ENCODE data around the gene CRYBG2. TPM values are rescaled to one million over a fixed set of nuclear protein-coding genes. Genes with fewer than 3 reads are reported as not detected.

The CRYBG2 gene
- total and polyA plus RNA-seq, 4 experiments from 2014 or later = 0.27 to 6.7 (median 4.7) TPM

GRCh38 chr1:26364956-26365355 is 11.0 kb upstream of the CRYBG2 start:
- H3K4me1 Mint-ChIP-seq = peaks cover 26 to 74% (median 46%) of the 10 kb centered on the region in 4 donors
- Histone ChIP-seq H3K36me3 (ENCODE audit: insufficient read depth, low read length) (no peaks in the 10 kb centered on the region), H3K4me3 (ENCODE audit: low read length in 2 of 2) (no peak overlapping the region), H3K27ac (ENCODE audit: low read depth, low read length) (no peak overlapping the region), H3K27me3 (ENCODE audit: insufficient read depth, low read length) (no peaks in the 10 kb centered on the region), H3K9me3 (ENCODE audit: control insufficient read depth in 1 of 2, low read length in 2 of 2) (no peaks in the 10 kb centered on the region), H3K4me1 (ENCODE audit: insufficient read depth, low read length) (peaks cover 67% of the 10 kb centered on the region)
- peak overlapping the region in 1 of 7 donors; percentile 55 for H3K27ac Mint-ChIP-seq
- ChIA-PET POLR2A (ENCODE audit: partially characterized antibody) (interaction anchor here (0.6 to 9.3 kb wide), 13 partner anchors 12 to 238 kb away, joined by 3 to 174 read pairs (median 14); partner anchors contain the start of genes SH3BGRL3, UBXN11, ZNF593 and ZNF683), CTCF (ENCODE audit: partially characterized antibody) (interaction anchor here (0.7 to 15.0 kb wide), 22 partner anchors 11 to 191 kb away, joined by 3 to 307 read pairs (median 12); partner anchors contain the start of genes CD52, CEP85, CRYBG2 and SH3BGRL3)
- intact Hi-C loops (cut with micrococcal nuclease) = loop anchor here (1.0 kb wide), 1 partner anchor 126 kb away; no protein-coding TSS in a partner anchor
- no peak overlapping the region for H3K4me3 Mint-ChIP-seq
- H3K9me3 Mint-ChIP-seq = no peaks in the 10 kb centered on the region
- H3K36me3 Mint-ChIP-seq = no peaks in the 10 kb centered on the region
- no peaks in the 10 kb centered on the region for H3K27me3 Mint-ChIP-seq
- DNase-seq = no peak

GRCh38 chr1:26363549-26364448 is 9.9 kb upstream of the CRYBG2 start:
- Histone ChIP-seq H3K36me3 (ENCODE audit: insufficient read depth, low read length) (no peaks in the 10 kb centered on the region), H3K4me1 (ENCODE audit: insufficient read depth, low read length) (peaks cover 70% of the 10 kb centered on the region), H3K27me3 (ENCODE audit: insufficient read depth, low read length) (no peaks in the 10 kb centered on the region), H3K4me3 (ENCODE audit: low read length in 2 of 2) (no peak overlapping the region), H3K9me3 (ENCODE audit: control insufficient read depth in 1 of 2, low read length in 2 of 2) (no peaks in the 10 kb centered on the region), H3K27ac (ENCODE audit: low read depth, low read length) (no peak overlapping the region)
- intact Hi-C loops (cut with micrococcal nuclease) = loop anchor here (1.0 to 2.0 kb wide), 10 partner anchors 10 to 124 kb away; no protein-coding TSS in a partner anchor
- Mint-ChIP-seq H3K27ac (peak overlapping the region in 6 of 7 donors; percentile 27 to 88 (median 70)), H3K27me3 (no peaks in the 10 kb centered on the region), H3K9me3 (peaks cover 0 to 2% (median 0%) of the 10 kb centered on the region in 8 donors), H3K36me3 (no peaks in the 10 kb centered on the region), H3K4me1 (peaks cover 31 to 81% (median 52%) of the 10 kb centered on the region in 4 donors), H3K4me3 (peak overlapping the region in 6 of 8 donors; percentile 54 to 82 (median 64))
- CTCF ChIA-PET (ENCODE audit: partially characterized antibody) = interaction anchor here (0.6 to 15.0 kb wide), 36 partner anchors 10 to 459 kb away, joined by 3 to 307 read pairs (median 7); partner anchors contain the start of genes CD52, CEP85, CRYBG2 and SH3BGRL3
- POLR2A ChIA-PET (ENCODE audit: partially characterized antibody) = interaction anchor here (0.6 to 9.3 kb wide), 15 partner anchors 8 to 129 kb away, joined by 3 to 174 read pairs (median 4); partner anchors contain the start of genes CD52, SH3BGRL3, UBXN11 and ZNF683
- peak; percentile 78 to 84 (median 79) for DNase-seq

DNA sequence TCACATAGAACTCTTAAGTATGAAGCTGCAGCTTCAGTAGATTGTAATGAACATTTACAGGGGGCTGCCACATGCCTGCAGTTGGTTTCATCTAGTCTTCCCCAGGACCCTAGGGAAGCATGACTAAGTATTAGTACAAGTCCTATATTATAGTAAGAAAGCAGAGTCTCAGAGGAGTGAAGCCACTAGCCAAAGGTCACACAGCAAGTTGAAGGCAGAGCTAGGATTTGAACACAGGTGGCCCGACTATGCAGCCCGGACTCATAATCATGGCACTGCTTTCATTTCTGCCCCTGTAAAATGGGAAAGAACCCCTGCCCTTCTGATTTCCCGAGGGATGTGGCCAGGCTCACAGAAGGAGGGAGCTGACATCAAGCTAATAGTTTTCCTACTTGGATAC is 8.4 kb upstream of the CRYBG2 start:
- Mint-ChIP-seq H3K9me3 (peaks cover 0 to 2% (median 0%) of the 10 kb centered on the region in 8 donors), H3K4me1 (peaks cover 29 to 83% (median 52%) of the 10 kb centered on the region in 4 donors), H3K27ac (peak overlapping the region in 3 of 7 donors; percentile 7 to 70 (median 58)), H3K36me3 (no peaks in the 10 kb centered on the region), H3K27me3 (no peaks in the 10 kb centered on the region), H3K4me3 (peak overlapping the region in 5 of 8 donors; percentile 9 to 84 (median 55))
- no peaks in the 10 kb centered on the region for H3K9me3 ChIP-seq (ENCODE audit: control insufficient read depth in 1 of 2, low read length in 2 of 2)
- no peaks in the 10 kb centered on the region for H3K36me3 ChIP-seq (ENCODE audit: insufficient read depth, low read length)
- no peak overlapping the region for H3K4me3 ChIP-seq (ENCODE audit: low read length in 2 of 2)
- no peak for DNase-seq
- peaks cover 68% of the 10 kb centered on the region for H3K4me1 ChIP-seq (ENCODE audit: insufficient read depth, low read length)
- intact Hi-C loops (cut with micrococcal nuclease) = loop anchor here (2.0 kb wide), 1 partner anchor 42 kb away; no protein-coding TSS in a partner anchor
- ChIA-PET CTCF (ENCODE audit: partially characterized antibody) (interaction anchor here (0.7 to 15.0 kb wide), 13 partner anchors 9 to 192 kb away, joined by 3 to 307 read pairs (median 7); partner anchors contain the start of genes CD52, CEP85, SH3BGRL3 and ZNF593), POLR2A (ENCODE audit: partially characterized antibody) (interaction anchor here (1.0 to 9.3 kb wide), 11 partner anchors 8 to 86 kb away, joined by 3 to 174 read pairs (median 6); partner anchors contain the start of gene ZNF683)
- no peak overlapping the region for H3K27ac ChIP-seq (ENCODE audit: low read depth, low read length)
- no peaks in the 10 kb centered on the region for H3K27me3 ChIP-seq (ENCODE audit: insufficient read depth, low read length)

- Histone ChIP-seq H3K9me3 (ENCODE audit: control insufficient read depth in 1 of 2, low read length in 2 of 2) (no peaks in the 10 kb centered on the region), H3K4me1 (ENCODE audit: insufficient read depth, low read length) (peaks cover 66% of the 10 kb centered on the region), H3K27ac (ENCODE audit: low read depth, low read length) (no peak overlapping the region), H3K36me3 (ENCODE audit: insufficient read depth, low read length) (no peaks in the 10 kb centered on the region), H3K4me3 (ENCODE audit: low read length in 2 of 2) (no peak overlapping the region), H3K27me3 (ENCODE audit: insufficient read depth, low read length) (no peaks in the 10 kb centered on the region)
- Mint-ChIP-seq H3K4me1 (peaks cover 29 to 87% (median 52%) of the 10 kb centered on the region in 4 donors), H3K9me3 (peaks cover 0 to 2% (median 0%) of the 10 kb centered on the region in 8 donors), H3K27ac (peak overlapping the region in 3 of 7 donors; percentile 25 to 70 (median 58)), H3K27me3 (no peaks in the 10 kb centered on the region), H3K4me3 (peak overlapping the region in 6 of 8 donors; percentile 26 to 84 (median 58)), H3K36me3 (no peaks in the 10 kb centered on the region)
- no peak for DNase-seq
- intact Hi-C loops (cut with micrococcal nuclease) = loop anchor here (2.0 kb wide), 1 partner anchor 41 kb away; no protein-coding TSS in a partner anchor
- POLR2A ChIA-PET (ENCODE audit: partially characterized antibody) = interaction anchor here (1.0 to 9.3 kb wide), 11 partner anchors 8 to 86 kb away, joined by 3 to 174 read pairs (median 6); partner anchors contain the start of gene ZNF683
- CTCF ChIA-PET (ENCODE audit: partially characterized antibody) = interaction anchor here (0.8 to 15.0 kb wide), 11 partner anchors 8 to 191 kb away, joined by 3 to 307 read pairs (median 8); partner anchors contain the start of genes CD52, CEP85, SH3BGRL3 and ZNF593
Measured at GRCh38 chr1:26361605-26362122, 7.7 kb upstream of the CRYBG2 start.

DNA sequence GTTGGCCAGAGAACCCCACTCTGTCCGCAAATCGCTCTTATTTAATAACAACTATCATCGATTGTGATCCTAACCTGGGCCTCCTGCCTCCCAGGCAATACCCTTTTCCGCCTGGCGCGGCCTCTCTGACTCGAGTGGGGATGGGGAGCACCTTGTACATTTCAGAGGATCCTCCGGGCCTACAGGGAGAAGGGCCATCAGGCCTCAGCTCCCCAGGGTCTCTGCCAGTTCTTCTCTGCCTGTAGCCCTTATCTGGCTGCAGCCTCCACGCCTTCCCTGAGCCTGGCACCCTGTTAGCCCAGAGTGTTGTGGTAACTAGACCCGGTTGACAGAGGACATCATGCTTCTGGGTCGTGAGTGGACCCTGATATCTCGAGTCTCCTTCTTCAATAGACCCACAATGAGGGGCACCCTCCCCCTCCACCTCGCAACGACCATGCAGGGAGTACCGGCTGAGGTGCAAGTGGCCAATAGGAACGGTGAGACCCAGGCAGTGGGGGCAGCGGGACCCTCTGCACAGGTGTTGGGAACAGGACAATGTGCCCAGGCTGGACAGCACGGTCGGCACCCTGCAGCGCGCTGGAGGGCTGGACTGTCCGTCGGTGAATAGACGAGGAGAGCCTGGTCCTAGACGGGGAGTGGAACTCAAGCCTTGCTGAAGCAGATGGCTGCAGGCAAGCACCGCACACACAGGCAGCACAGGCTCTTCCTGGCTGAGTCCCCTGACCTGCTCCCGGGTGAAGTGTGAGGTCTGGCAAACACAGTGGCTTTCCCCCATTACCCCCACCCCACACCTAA is 7.1 kb upstream of the CRYBG2 start:
- CTCF ChIA-PET (ENCODE audit: partially characterized antibody) = interaction anchor here (0.8 to 15.0 kb wide), 8 partner anchors 9 to 191 kb away, joined by 3 to 307 read pairs (median 7); partner anchors contain the start of genes SH3BGRL3 and ZNF593
- peak overlapping the region; percentile 75 to 88 (median 80) for H3K4me3 Mint-ChIP-seq
- H3K4me1 Mint-ChIP-seq = peaks cover 29 to 83% (median 50%) of the 10 kb centered on the region in 4 donors
- H3K36me3 ChIP-seq (ENCODE audit: insufficient read depth, low read length) = no peaks in the 10 kb centered on the region
- H3K4me3 ChIP-seq (ENCODE audit: low read length in 2 of 2) = peak overlapping the region in 1 of 2 donors; percentile 50
- peak overlapping the region in 5 of 7 donors; percentile 19 to 85 (median 79) for H3K27ac Mint-ChIP-seq
- DNase-seq = no peak
- no peaks in the 10 kb centered on the region for H3K9me3 ChIP-seq (ENCODE audit: control insufficient read depth in 1 of 2, low read length in 2 of 2)
- intact Hi-C loops (cut with micrococcal nuclease) = no loop called here
- H3K9me3 Mint-ChIP-seq = peaks cover 0 to 2% (median 0%) of the 10 kb centered on the region in 8 donors
- H3K36me3 Mint-ChIP-seq = no peaks in the 10 kb centered on the region
- H3K4me1 ChIP-seq (ENCODE audit: insufficient read depth, low read length) = peaks cover 66% of the 10 kb centered on the region
- no peak overlapping the region for H3K27ac ChIP-seq (ENCODE audit: low read depth, low read length)
- POLR2A ChIA-PET (ENCODE audit: partially characterized antibody) = interaction anchor here (0.8 to 9.3 kb wide), 11 partner anchors 9 to 85 kb away, joined by 3 to 174 read pairs (median 6); partner anchors contain the start of gene ZNF683
- no peaks in the 10 kb centered on the region for H3K27me3 ChIP-seq (ENCODE audit: insufficient read depth, low read length)
- H3K27me3 Mint-ChIP-seq = no peaks in the 10 kb centered on the region

Data from CD4-positive, alpha-beta memory T cell (primary cell).